GM19099 (cell line): Measurements from ENCODE around the gene SPATA46.

ENCODE experiments used
- POLR2A ChIP-seq: IDR thresholded peaks from 3 replicates; pipeline ENCODE4 v1.6.1; 2011; ENCODE audit warnings: low read depth; ENCODE audit not compliant: insufficient read length; ENCODE audit errors: extremely low read depth

The SPATA46 gene

GRCh38 chr1:162357681-162358266, 18.9 kb downstream of the SPATA46 start:
- no peak for TF ChIP-seq POLR2A

- TF ChIP-seq POLR2A, result no peak
These were observed 23.0 kb downstream of the SPATA46 start for GRCh38 chr1:162353702-162354101.

GRCh38 chr1:162353078-162353477, 23.6 kb downstream of the SPATA46 start:
- TF ChIP-seq POLR2A, result no peak

- no peak for TF ChIP-seq POLR2A
These were observed 25.3 kb downstream of the SPATA46 start for GRCh38 chr1:162351246-162351842.

- TF ChIP-seq POLR2A, result no peak
These were observed 26.9 kb downstream of the SPATA46 start for GRCh38 chr1:162349635-162350330.

- TF ChIP-seq POLR2A, result no peak
These were observed 29.4 kb downstream of the SPATA46 start for GRCh38 chr1:162347281-162347680.

GRCh38 chr1:162343470-162343869, 33.2 kb downstream of the SPATA46 start:
- no peak for TF ChIP-seq POLR2A

GRCh38 chr1:162342452-162342983, 34.1 kb downstream of the SPATA46 start:
- TF ChIP-seq POLR2A, result no peak

- no peak for TF ChIP-seq POLR2A
These were observed 39.9 kb downstream of the SPATA46 start for GRCh38 chr1:162336621-162337285.

- no peak for TF ChIP-seq POLR2A
These were observed 41.5 kb downstream of the SPATA46 start for GRCh38 chr1:162335126-162335525.

GRCh38 chr1:162333991-162334390, 42.7 kb downstream of the SPATA46 start:
- TF ChIP-seq POLR2A, result no peak

- TF ChIP-seq POLR2A, result no peak
These were observed 46.8 kb downstream of the SPATA46 start for GRCh38 chr1:162329826-162330225.

- no peak for TF ChIP-seq POLR2A
These were observed 48.1 kb downstream of the SPATA46 start for GRCh38 chr1:162328512-162328911.

- no peak for TF ChIP-seq POLR2A
These were observed 48.9 kb downstream of the SPATA46 start for GRCh38 chr1:162327788-162328165.

- TF ChIP-seq POLR2A, result no peak
These were observed 49.4 kb downstream of the SPATA46 start for GRCh38 chr1:162327144-162327787.
